Motor neuron (in vitro differentiated cells): ENCODE measurements around the gene CYTH2. TPM values are rescaled to one million over a fixed set of nuclear protein-coding genes. Genes with fewer than 3 reads are reported as not detected.
"Not testable (repeated sequence)": the region's sequence is repeated elsewhere in the genome, so short reads cannot be mapped to it uniquely, and the experiment has no call there.

Experiments
- ATAC-seq, 8 experiments: fragments of 200-7000 bp; cut with Tn5 transposase; replicated peaks in 6 of 8; 2 replicates each; pipeline ENCODE4 v1.8.0; 2021; ENCODE audit warnings: mild to moderate bottlenecking in 8 of 8, moderate library complexity in 8 of 8
- H3K27ac ChIP-seq, 2 donors: fragments of 250-450 bp; sonication (Bioruptor Pico); 2 replicates each; pipeline ENCODE4 v1.9.0; 2021; ENCODE audit warnings: antibody characterized with exemption in 2 of 2, mild to moderate bottlenecking in 2 of 2, moderate library complexity in 1 of 2
- H3K4me1 ChIP-seq, 2 donors: fragments of 250-450 bp; sonication (Bioruptor Pico); replicated peaks in 1 of 2; 2 replicates each; pipeline ENCODE4 v1.6.1; 2021; ENCODE audit warnings: antibody characterized with exemption in 2 of 2, mild to moderate bottlenecking in 2 of 2, moderate library complexity in 1 of 2
- H3K4me3 ChIP-seq, 5 donors: fragments of 250-450 bp; sonication (Bioruptor Pico); 2 replicates each; pipeline ENCODE4 v1.9.0; 2021; ENCODE audit warnings: antibody characterized with exemption in 5 of 5, mild to moderate bottlenecking in 5 of 5, moderate library complexity in 4 of 5
- WGBS, 10 experiments: fragments of 450-650 bp; shearing (Covaris generic); methylation state at CpG; one replicate each; pipeline ENCODE4 v1.0.0; 2022; 5-methylcytosine and 5-hydroxymethylcytosine counted together
- in situ Hi-C, 9 experiments: fragments of 400-800 bp; cut with MboI; loops; one replicate each; pipeline ENCODE4 v1.15.0; 2021; ENCODE audit warnings: low sequenced_read_pairs in 9 of 9, low pct_unique_long_range_greater_than_20kb in 2 of 9; ENCODE audit not compliant: unreplicated experiment in 9 of 9
- total RNA-seq, 8 experiments: library from RNA; unstranded; fragments of 300-600 nt; gene quantifications; 2 replicates each; pipeline versions ENCODE4 v1.2.3 to v1.2.4, GENCODE V29; 2022

Gene CYTH2
- total RNA-seq, 8 experiments from 2014 or later, result 17.3 to 84.5 (median 39.3) TPM

DNA sequence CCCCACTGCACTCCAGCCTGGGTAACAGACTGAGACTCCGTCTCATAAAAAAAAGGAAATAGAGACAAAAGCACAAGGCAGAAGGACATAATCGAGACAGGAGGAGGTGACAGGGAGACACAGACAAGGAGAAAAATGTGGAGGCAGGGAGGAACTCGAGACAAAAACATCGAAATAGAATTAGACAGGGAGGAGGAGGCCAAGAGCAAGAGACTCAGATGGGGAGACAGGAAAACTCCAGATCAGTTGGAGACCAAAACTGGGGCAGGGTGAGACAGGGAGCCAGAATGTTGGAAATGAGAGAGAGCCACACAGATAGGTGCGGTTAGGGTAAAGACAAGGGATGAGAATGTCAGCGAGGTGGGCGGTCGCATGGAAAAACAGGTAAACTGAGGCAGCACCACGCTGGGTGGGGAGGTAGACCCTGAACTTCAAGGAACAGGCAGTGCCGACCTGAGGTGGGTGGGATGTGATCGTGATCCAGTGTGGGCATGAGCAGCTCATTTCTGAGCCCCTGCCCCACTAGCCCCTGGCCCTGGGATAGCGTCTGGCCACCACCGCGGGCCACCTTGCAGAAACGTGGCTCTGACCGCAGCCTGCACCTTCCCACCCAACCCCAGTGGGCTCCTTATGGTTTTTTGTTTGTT, 15.2 kb downstream of the CYTH2 start:
- Histone ChIP-seq H3K4me1 (peaks cover 9 to 14% of the 10 kb centered on the region in 2 donors), H3K4me3 (no peak overlapping the region), H3K27ac (no peak overlapping the region)
- ATAC-seq, result no peak
- WGBS, 10 experiments, result 50 to 90% (median 80%) methylated on average over 2 to 13 of the region's 16 CpGs
- in situ Hi-C loops, result loop anchor here in 2 of 9 experiments (25.0 kb wide), 1 partner anchor 103 kb away; no protein-coding TSS in a partner anchor

- WGBS, 10 experiments, result 54 to 100% (median 84%) methylated on average over 2 to 14 of the region's 37 CpGs; no CpG with 5 or more reads in 5 of the 10 experiments
- Histone ChIP-seq H3K4me1 (peaks cover 5 to 14% of the 10 kb centered on the region in 2 donors), H3K4me3 (no peak overlapping the region), H3K27ac (no peak overlapping the region)
- in situ Hi-C loops, result loop anchor here in 2 of 9 experiments (25.0 kb wide), 1 partner anchor 102 kb away; no protein-coding TSS in a partner anchor
- peak in 1 of 8 experiments; percentile 1 for ATAC-seq
Measured at GRCh38 chr19:48484931-48485612, 15.9 kb downstream of the CYTH2 start.

GRCh38 chr19:48486706-48487105, 17.5 kb downstream of the CYTH2 start:
- H3K27ac ChIP-seq, H3K4me3 ChIP-seq, ATAC-seq: not testable (repeated sequence)
- in situ Hi-C loops, result loop anchor here in 2 of 9 experiments (25.0 kb wide), 1 partner anchor 101 kb away; no protein-coding TSS in a partner anchor
- 67 to 100% (median 92%) methylated on average over 1 to 6 of the region's 10 CpGs; no CpG with 5 or more reads in 2 of the 10 experiments for whole genome bisulfite sequencing, 10 experiments
- H3K4me1 ChIP-seq, result peaks cover 8 to 15% of the 10 kb centered on the region in 2 donors

- 38 to 100% (median 64%) methylated on average over 1 to 3 of the region's 6 CpGs; no CpG with 5 or more reads in 6 of the 10 experiments for WGBS, 10 experiments
- Histone ChIP-seq H3K4me3 (no peak overlapping the region), H3K27ac (no peak overlapping the region), H3K4me1 (peaks cover 9 to 21% of the 10 kb centered on the region in 2 donors)
- in situ Hi-C loops, result loop anchor here in 2 of 9 experiments (25.0 kb wide), 1 partner anchor 100 kb away; no protein-coding TSS in a partner anchor
- no peak for ATAC-seq
Measured at GRCh38 chr19:48487544-48487943, 18.4 kb downstream of the CYTH2 start.

GRCh38 chr19:48487948-48488347, 18.8 kb downstream of the CYTH2 start:
- 17 to 93% (median 74%) methylated on average over 3 to 6 of the region's 8 CpGs; no CpG with 5 or more reads in 7 of the 10 experiments for WGBS, 10 experiments
- ATAC-seq, result no peak

DNA sequence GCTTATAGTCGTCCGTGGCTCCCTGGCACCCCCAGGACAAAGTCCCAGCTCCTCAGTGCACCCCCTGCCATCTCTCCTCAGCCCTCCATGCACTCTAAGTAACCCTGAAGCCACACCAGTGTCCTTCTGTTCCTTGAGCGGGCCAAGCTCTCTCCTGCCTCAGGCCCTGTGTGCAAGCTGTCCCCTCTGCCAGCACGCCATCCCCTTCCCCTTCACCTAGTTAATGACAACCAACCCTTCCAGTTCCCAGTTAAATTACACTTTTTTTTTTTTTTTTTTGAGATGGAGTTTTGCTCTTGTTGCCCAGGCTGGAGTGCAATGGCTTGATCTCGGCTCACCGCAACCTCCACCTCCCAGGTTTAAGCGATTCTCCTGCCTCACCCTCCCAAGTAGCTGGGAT, 19.3 kb downstream of the CYTH2 start:
- in situ Hi-C loops, result loop anchor here in 2 of 9 experiments (25.0 kb wide), 1 partner anchor 99 kb away; no protein-coding TSS in a partner anchor
- not testable (repeated sequence) for ATAC-seq, H3K4me3 ChIP-seq, H3K27ac ChIP-seq
- WGBS, 10 experiments, result 47 to 100% (median 100%) methylated on average over 1 to 6 of the region's 7 CpGs; no CpG with 5 or more reads in 2 of the 10 experiments
- H3K4me1 ChIP-seq, result peaks cover 9 to 20% of the 10 kb centered on the region in 2 donors

More at GRCh38 chr19:48487948-48488347, 18.8 kb downstream of the CYTH2 start:
- in situ Hi-C loops, result loop anchor here in 2 of 9 experiments (25.0 kb wide), 1 partner anchor 99 kb away; no protein-coding TSS in a partner anchor
- no peak overlapping the region for H3K4me3 ChIP-seq
- H3K27ac ChIP-seq, result no peak overlapping the region
- peaks cover 9 to 22% of the 10 kb centered on the region in 2 donors for H3K4me1 ChIP-seq

DNA sequence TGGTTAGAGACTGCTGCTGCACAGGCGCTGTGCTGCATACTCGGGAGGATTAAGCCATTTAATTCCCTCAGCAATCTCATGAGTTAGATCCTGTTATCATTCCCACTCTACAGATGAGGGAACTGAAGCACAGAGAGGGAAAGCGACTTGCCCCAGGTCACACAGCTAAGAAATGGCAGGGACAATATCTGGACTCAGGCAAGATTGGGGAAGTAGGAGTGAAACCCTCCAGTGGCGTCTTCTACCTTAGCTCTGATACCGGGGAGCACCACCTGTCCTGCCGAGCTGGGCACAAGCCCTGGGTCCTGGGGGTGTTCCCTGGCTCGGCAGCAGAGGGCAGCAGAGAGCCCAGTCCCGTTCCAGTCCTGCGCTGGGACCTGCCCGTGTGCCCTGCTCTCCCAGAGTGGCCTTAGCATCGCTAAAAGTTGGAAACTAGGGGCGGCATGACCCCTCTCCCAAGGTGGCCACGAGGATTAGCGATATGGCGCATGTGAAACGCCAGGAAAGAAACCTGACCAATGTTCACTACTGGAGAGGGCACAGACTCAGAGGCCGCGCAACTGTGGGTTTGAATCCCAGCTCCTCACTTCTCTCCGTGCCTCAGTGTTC, 20.5 kb downstream of the CYTH2 start:
- no peak overlapping the region for H3K4me3 ChIP-seq
- WGBS, 10 experiments, result 17 to 73% (median 40%) methylated on average over 1 to 8 of the region's 19 CpGs; no CpG with 5 or more reads in 5 of the 10 experiments
- peak in 3 of 8 experiments; percentile 2 to 34 (median 11) for ATAC-seq
- no peak overlapping the region for H3K27ac ChIP-seq
- in situ Hi-C loops, result loop anchor here in 2 of 9 experiments (25.0 kb wide), 1 partner anchor 98 kb away; no protein-coding TSS in a partner anchor
- H3K4me1 ChIP-seq, result peaks cover 9 to 23% of the 10 kb centered on the region in 2 donors

DNA sequence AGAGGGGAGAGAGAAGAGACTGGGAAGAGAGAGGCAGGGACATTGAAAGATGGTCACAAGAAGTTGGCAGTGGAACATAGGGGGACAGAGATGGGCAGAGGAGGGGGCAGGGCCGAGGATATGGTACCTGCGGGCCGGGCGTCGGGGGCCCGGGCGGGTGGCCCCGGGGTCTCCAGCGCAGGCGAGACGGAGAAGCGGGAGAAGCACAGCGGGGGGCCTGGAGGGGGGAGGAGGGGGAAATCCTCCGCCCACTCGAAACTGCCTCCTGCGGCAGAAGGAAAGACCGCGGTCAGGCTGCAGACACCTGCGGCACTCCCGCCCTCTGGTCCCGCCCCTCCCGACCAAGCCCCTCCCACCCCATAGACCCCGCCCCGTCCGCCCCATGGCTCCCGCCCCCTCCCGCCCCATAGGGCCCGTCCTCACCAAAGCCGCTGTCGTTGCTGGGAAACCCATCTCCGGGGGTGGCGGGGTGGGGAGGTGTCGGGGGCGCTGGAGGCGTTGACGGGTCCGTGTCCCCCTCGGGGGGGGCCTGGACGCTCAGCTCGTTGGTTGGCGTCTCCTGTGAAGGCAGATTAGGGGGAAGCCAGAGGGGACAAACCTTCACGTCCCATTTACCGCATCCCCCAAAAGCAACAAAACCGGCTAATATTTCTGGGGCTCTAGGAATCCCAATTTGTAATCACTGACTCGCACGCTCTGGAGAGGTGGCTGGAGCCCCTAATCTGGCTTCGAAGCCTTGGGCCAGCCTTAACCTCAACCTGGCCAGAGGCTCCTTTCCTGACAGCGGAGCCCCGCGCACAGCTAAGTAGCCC, 22.0 kb downstream of the CYTH2 start:
- peak overlapping the region in 1 of 5 donors; percentile 20 for H3K4me3 ChIP-seq

GRCh38 chr19:48491793-48492123, 22.6 kb downstream of the CYTH2 start:
- WGBS, 10 experiments, result 0 to 60% (median 29%) methylated on average over 1 to 2 of the region's 10 CpGs; no CpG with 5 or more reads in 7 of the 10 experiments
- ATAC-seq, result no peak
- Histone ChIP-seq H3K4me1 (peaks cover 9 to 23% of the 10 kb centered on the region in 2 donors), H3K27ac (peak overlapping the region in 1 of 2 donors; percentile 56), H3K4me3 (peak overlapping the region in 1 of 5 donors; percentile 20)
- in situ Hi-C loops, result loop anchor here in 2 of 9 experiments (25.0 kb wide), 1 partner anchor 96 kb away; no protein-coding TSS in a partner anchor

More for the DNA sequence above, 22.0 kb downstream of the CYTH2 start:
- Histone ChIP-seq H3K27ac (peak overlapping the region in 1 of 2 donors; percentile 56), H3K4me1 (peaks cover 9 to 23% of the 10 kb centered on the region in 2 donors)
- WGBS, 10 experiments, result 36 to 50% methylated on average over 2 to 3 of the region's 50 CpGs; no CpG with 5 or more reads in 8 of the 10 experiments
- ATAC-seq, result no peak
- in situ Hi-C loops, result loop anchor here in 2 of 9 experiments (25.0 kb wide), 1 partner anchor 96 kb away; no protein-coding TSS in a partner anchor

GRCh38 chr19:48492925-48493717, 24.0 kb downstream of the CYTH2 start:
- no CpG with 5 or more reads among the region's 47 CpGs for WGBS, 10 experiments
- peak overlapping the region in 1 of 2 donors; percentile 43 for H3K27ac ChIP-seq
- H3K4me3 ChIP-seq, result peak overlapping the region; percentile 30 to 48 (median 42)
- in situ Hi-C loops, result loop anchor here in 2 of 9 experiments (25.0 kb wide), 1 partner anchor 94 kb away; no protein-coding TSS in a partner anchor
- ATAC-seq, result peak; percentile 77 to 87 (median 82)
- peaks cover 9 to 23% of the 10 kb centered on the region in 2 donors for H3K4me1 ChIP-seq
